Neural cell (in vitro differentiated cells): ENCODE measurements around the gene QSER1. TPM values are rescaled to one million over a fixed set of nuclear protein-coding genes. Genes with fewer than 3 reads are reported as not detected.

ENCODE experiments used
- H2AFZ ChIP-seq: fragments of 200-600, 300-800 bp; sonication (generic), shearing (Covaris generic); 2 replicates; pipeline ENCODE4 v1.6.0; 2014; ENCODE audit warnings: low read depth, mild to moderate bottlenecking, antibody characterized with exemption, low read length, moderate library complexity
- H3F3A ChIP-seq: fragments of 200-600 bp; shearing (Covaris generic); 2 replicates; pipeline ENCODE4 v1.6.1; 2016; ENCODE audit warnings: mild to moderate bottlenecking, moderate library complexity, mixed read lengths, antibody characterized with exemption, low read length; ENCODE audit not compliant: insufficient read depth, poor library complexity, severe bottlenecking
- H3K27ac ChIP-seq: fragments of 200-600, 300-800 bp; sonication (generic), shearing (Covaris generic); 2 replicates; pipeline ENCODE4 v1.5.1; 2014; ENCODE audit warnings: mild to moderate bottlenecking, low read length, moderate library complexity
- H3K27me3 ChIP-seq: fragments of 300-800, 200-600 bp; sonication (generic), shearing (Covaris generic); 2 replicates; pipeline ENCODE4 v1.6.0; 2014; ENCODE audit warnings: mild to moderate bottlenecking, low read depth, low read length, moderate library complexity; ENCODE audit not compliant: insufficient read depth
- H3K36me3 ChIP-seq: fragments of 300-800, 200-600 bp; sonication (generic), shearing (Covaris generic); 2 replicates; pipeline ENCODE4 v1.5.1; 2014; ENCODE audit warnings: mild to moderate bottlenecking, antibody characterized with exemption, low read length, moderate library complexity; ENCODE audit not compliant: insufficient read depth
- H3K4me2 ChIP-seq: fragments of 300-800, 200-600 bp; sonication (generic), shearing (Covaris generic); 2 replicates; pipeline ENCODE4 v1.6.0; 2014; ENCODE audit warnings: mild to moderate bottlenecking, low read length
- H3K4me3 ChIP-seq: fragments of 300-800, 200-600 bp; sonication (generic), shearing (Covaris generic); 2 replicates; pipeline ENCODE4 v1.5.1; 2014; ENCODE audit warnings: mild to moderate bottlenecking, low read length, moderate library complexity
- H3K79me2 ChIP-seq: fragments of 200-600 bp; shearing (Covaris generic); replicated peaks from 2 replicates; pipeline ENCODE4 v1.6.0; 2014; ENCODE audit warnings: mild to moderate bottlenecking, low read length, moderate library complexity; ENCODE audit not compliant: insufficient read depth
- H3K9ac ChIP-seq: fragments of 300-800, 200-600 bp; sonication (generic), shearing (Covaris generic); 2 replicates; pipeline ENCODE4 v1.6.1; 2016; ENCODE audit warnings: mild to moderate bottlenecking, low read length, mixed read lengths
- H3K9me2 ChIP-seq: fragments of 200-600 bp; shearing (Covaris generic); 2 replicates; pipeline ENCODE4 v1.6.1; 2016; ENCODE audit warnings: mild to moderate bottlenecking, low read length, mixed read lengths; ENCODE audit not compliant: insufficient read depth
- H3K9me3 ChIP-seq: fragments of 200-600, 300-800 bp; sonication (generic), shearing (Covaris generic); 2 replicates; pipeline ENCODE4 v1.6.1; 2016; ENCODE audit warnings: mild to moderate bottlenecking, mixed run types, low read length, moderate library complexity, mixed read lengths
- H4K20me1 ChIP-seq: fragments of 200-600 bp; shearing (Covaris generic); 2 replicates; pipeline ENCODE4 v1.6.1; 2016; ENCODE audit warnings: mild to moderate bottlenecking, mixed run types; ENCODE audit not compliant: insufficient read depth
- CTCF ChIP-seq: fragments of 450-650 bp; IDR thresholded peaks from 2 replicates; pipeline ENCODE4 v1.5.1; 2014; ENCODE audit warnings: antibody characterized with exemption, mild to moderate bottlenecking, moderate library complexity; ENCODE audit not compliant: poor library complexity, severe bottlenecking
- EP300 ChIP-seq: fragments of 450-650 bp; conservative IDR thresholded peaks from 2 replicates; pipeline ENCODE4 v1.6.1; 2014; ENCODE audit warnings: antibody characterized with exemption, mild to moderate bottlenecking, moderate library complexity; ENCODE audit not compliant: poor library complexity, severe bottlenecking
- EZH2 ChIP-seq: fragments of 200-600, 300-800 bp; shearing (Covaris generic), sonication (generic); IDR thresholded peaks from 2 replicates; pipeline ENCODE4 v1.6.1; 2014; ENCODE audit warnings: antibody characterized with exemption, low read length, borderline replicate concordance, mild to moderate bottlenecking; ENCODE audit not compliant: insufficient read depth, poor library complexity, severe bottlenecking
- MXI1 ChIP-seq: fragments of 450-650 bp; conservative IDR thresholded peaks from 2 replicates; pipeline ENCODE4 v1.6.1; 2014; ENCODE audit warnings: antibody characterized with exemption, mild to moderate bottlenecking; ENCODE audit not compliant: poor library complexity, severe bottlenecking
- POLR2AphosphoS5 ChIP-seq: IDR thresholded peaks from 2 replicates; pipeline ENCODE4 v1.6.1; 2012
- RAD21 ChIP-seq: fragments of 450-650 bp; conservative IDR thresholded peaks from 2 replicates; pipeline ENCODE4 v1.6.1; 2014; ENCODE audit warnings: antibody characterized with exemption, mild to moderate bottlenecking, moderate library complexity
- REST ChIP-seq: IDR thresholded peaks from 2 replicates; pipeline ENCODE4 v1.6.1; 2012; ENCODE audit warnings: borderline replicate concordance
- TAF1 ChIP-seq: IDR thresholded peaks from 2 replicates; pipeline ENCODE4 v1.6.1; 2012; ENCODE audit warnings: low read depth
- polyA plus RNA-seq: library from polyadenylated mRNA; depleted of rRNA; stranded (reverse); fragments of >200 nt; gene quantifications from 2 replicates; pipeline ENCODE4 v1.2.3, GENCODE V29; 2014

QSER1 gene
- polyA plus RNA-seq, 1 donor from 2014 or later, result 18.1 TPM

GRCh38 chr11:33013755-33014154 is 121.1 kb downstream of the QSER1 start:
- Histone ChIP-seq H3K9me2 (no peaks in the 10 kb centered on the region), H3K4me3 (no peak overlapping the region)

More at GRCh38 chr11:33013755-33014154, 121.1 kb downstream of the QSER1 start:
- TF ChIP-seq MXI1 (no peak), POLR2AphosphoS5 (no peak), TAF1 (no peak), CTCF (no peak), REST (no peak), RAD21 (no peak), EP300 (no peak), EZH2 (no peak)
- peaks cover 11% of the 10 kb centered on the region for H3K27me3 ChIP-seq
- H3K9me3 ChIP-seq, result no peaks in the 10 kb centered on the region
- H3K27ac ChIP-seq, result no peak overlapping the region
- H2AFZ ChIP-seq, result no peak overlapping the region
- H3K9ac ChIP-seq, result no peak overlapping the region
- no peaks in the 10 kb centered on the region for H3F3A ChIP-seq
- H4K20me1 ChIP-seq, result no peaks in the 10 kb centered on the region
- no peak overlapping the region for H3K4me2 ChIP-seq
- H3K36me3 ChIP-seq, result no peaks in the 10 kb centered on the region
- no peaks in the 10 kb centered on the region for H3K79me2 ChIP-seq
